ENCODE data around the gene FLT4. TPM values are rescaled to one million over a fixed set of nuclear protein-coding genes. Genes with fewer than 3 reads are reported as not detected.

The FLT4 gene
- total RNA-seq, 1 donor from 2014 or later, result 0.51 TPM

GRCh38 chr5:180637962-180638680 is 11.3 kb downstream of the FLT4 start:
- no peaks in the 10 kb centered on the region for H3K27me3 Mint-ChIP-seq (ENCODE audit: unreplicated experiment)
- H3K4me1 Mint-ChIP-seq (ENCODE audit: unreplicated experiment), result no peaks in the 10 kb centered on the region
- no peak overlapping the region for H3K27ac Mint-ChIP-seq (ENCODE audit: unreplicated experiment)
- no peak for DNase-seq (ENCODE audit: extremely low spot score, unreplicated experiment)
- no peaks in the 10 kb centered on the region for H3K36me3 Mint-ChIP-seq (ENCODE audit: unreplicated experiment)
- no peaks in the 10 kb centered on the region for H3K9me3 Mint-ChIP-seq (ENCODE audit: unreplicated experiment)
- H3K4me3 Mint-ChIP-seq (ENCODE audit: unreplicated experiment), result no peak overlapping the region
- TF ChIP-seq, protein P1, sequence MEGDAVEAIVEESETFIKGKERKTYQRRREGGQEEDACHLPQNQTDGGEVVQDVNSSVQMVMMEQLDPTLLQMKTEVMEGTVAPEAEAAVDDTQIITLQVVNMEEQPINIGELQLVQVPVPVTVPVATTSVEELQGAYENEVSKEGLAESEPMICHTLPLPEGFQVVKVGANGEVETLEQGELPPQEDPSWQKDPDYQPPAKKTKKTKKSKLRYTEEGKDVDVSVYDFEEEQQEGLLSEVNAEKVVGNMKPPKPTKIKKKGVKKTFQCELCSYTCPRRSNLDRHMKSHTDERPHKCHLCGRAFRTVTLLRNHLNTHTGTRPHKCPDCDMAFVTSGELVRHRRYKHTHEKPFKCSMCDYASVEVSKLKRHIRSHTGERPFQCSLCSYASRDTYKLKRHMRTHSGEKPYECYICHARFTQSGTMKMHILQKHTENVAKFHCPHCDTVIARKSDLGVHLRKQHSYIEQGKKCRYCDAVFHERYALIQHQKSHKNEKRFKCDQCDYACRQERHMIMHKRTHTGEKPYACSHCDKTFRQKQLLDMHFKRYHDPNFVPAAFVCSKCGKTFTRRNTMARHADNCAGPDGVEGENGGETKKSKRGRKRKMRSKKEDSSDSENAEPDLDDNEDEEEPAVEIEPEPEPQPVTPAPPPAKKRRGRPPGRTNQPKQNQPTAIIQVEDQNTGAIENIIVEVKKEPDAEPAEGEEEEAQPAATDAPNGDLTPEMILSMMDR (IDR thresholded peaks at IDR 0.05), result no peak

DNA sequence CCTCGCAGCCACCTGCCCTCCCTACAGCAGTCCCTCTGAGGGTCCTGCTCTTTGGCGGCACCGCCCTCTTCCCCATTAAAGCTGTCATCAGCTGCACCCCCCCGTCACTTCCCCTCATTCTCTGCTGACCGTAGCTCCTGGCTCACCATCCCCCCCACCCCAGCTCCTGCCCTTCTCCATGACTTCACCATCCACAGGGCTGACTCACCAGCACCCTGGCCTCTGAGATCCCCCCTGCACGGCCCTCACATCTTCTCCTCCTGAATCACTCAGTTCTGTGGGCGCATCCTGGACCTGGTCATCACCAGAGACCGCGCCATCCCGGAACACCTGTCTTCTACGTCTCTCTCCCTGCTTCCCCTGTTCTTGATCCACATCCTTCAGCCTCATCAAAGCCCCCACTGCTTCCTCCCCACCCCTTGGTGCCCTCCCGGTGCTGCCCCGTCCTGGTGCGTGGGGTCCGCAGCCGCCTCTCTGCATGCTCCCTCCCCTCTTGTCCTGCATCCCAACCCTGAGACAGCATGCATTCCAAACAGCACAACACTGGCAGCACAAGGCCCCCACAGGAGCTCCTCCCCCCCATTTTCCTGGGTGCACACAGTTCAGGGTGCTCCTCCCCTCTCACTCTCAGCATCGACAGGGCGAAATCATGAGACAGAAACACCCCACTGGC is 12.9 kb downstream of the FLT4 start:
- Mint-ChIP-seq H3K36me3 (ENCODE audit: unreplicated experiment) (no peaks in the 10 kb centered on the region), H3K27ac (ENCODE audit: unreplicated experiment) (no peak overlapping the region), H3K4me3 (ENCODE audit: unreplicated experiment) (no peak overlapping the region), H3K27me3 (ENCODE audit: unreplicated experiment) (no peaks in the 10 kb centered on the region), H3K4me1 (ENCODE audit: unreplicated experiment) (no peaks in the 10 kb centered on the region), H3K9me3 (ENCODE audit: unreplicated experiment) (no peaks in the 10 kb centered on the region)
- TF ChIP-seq, protein P1 (IDR thresholded peaks at IDR 0.05), result no peak
- no peak for DNase-seq (ENCODE audit: extremely low spot score, unreplicated experiment)

DNA sequence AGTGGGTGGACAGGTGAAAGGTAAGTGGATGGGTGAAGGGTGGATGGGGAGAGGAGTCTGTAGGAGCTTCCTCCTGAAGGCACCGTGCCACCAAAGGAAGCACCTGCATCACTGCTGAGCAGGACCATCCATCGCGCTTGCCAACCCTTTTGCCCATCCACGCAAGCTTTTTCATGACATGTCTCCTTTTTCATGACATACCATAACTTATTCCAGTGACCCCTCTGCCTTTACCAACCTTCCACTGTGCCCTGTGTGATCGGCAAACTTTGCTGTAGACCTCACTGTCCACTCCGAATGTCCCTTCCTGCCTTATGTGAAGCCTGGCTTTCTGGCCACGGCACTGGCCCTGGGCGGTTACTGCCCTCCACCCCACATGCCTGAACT is 13.4 kb downstream of the FLT4 start:
- H3K4me1 Mint-ChIP-seq (ENCODE audit: unreplicated experiment), result no peaks in the 10 kb centered on the region
- TF ChIP-seq, protein P1 (IDR thresholded peaks at IDR 0.05), result no peak
- no peak overlapping the region for H3K4me3 Mint-ChIP-seq (ENCODE audit: unreplicated experiment)
- no peak overlapping the region for H3K27ac Mint-ChIP-seq (ENCODE audit: unreplicated experiment)
- no peak for DNase-seq (ENCODE audit: extremely low spot score, unreplicated experiment)
- H3K36me3 Mint-ChIP-seq (ENCODE audit: unreplicated experiment), result no peaks in the 10 kb centered on the region
- H3K27me3 Mint-ChIP-seq (ENCODE audit: unreplicated experiment), result no peaks in the 10 kb centered on the region
- H3K9me3 Mint-ChIP-seq (ENCODE audit: unreplicated experiment), result no peaks in the 10 kb centered on the region

DNA sequence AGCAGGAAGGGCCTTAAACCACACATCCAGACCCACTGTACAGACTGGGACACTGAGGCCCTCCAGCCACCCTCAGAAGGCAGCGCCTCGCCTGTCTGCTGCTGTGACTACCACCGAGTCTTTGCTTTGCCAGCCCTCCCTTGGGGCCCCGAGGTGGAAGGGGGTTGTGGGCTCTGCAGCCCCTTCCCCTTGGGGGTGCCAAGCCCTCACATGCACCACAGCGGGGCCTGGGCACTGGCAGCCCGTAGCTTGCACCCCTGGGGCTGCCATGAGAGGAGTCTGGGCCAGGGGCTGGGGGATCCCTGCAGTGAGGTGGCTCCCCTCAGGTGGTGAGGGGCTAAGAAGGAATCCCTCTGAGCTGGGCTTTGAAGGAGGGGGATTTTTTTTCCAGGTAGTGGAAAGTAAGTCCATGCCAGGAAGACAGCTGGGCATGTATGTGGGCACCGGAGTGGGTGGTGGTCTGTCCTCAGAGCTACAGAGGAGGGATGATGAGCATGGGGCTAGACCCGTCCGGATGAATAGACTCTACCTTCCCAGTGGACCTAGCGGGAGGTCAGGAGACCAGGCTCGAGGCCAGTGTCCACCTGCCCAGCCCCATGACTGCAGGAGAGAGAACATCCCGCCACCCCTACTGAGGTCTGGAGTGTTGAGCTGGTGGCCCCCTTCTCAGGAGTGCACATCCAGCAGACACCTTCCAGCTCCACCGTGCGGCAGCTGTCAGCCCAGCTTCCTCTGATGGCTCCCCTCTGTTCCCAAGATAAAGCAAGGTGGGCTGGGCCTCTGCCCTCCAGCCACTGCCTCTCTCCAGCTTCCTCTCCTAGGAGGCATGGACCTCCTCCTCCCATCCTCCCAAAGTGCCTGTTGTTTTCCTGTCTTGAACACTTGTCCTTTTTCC is 15.9 kb downstream of the FLT4 start:
- no peaks in the 10 kb centered on the region for H3K36me3 Mint-ChIP-seq (ENCODE audit: unreplicated experiment)
- no peak overlapping the region for H3K4me3 Mint-ChIP-seq (ENCODE audit: unreplicated experiment)
- H3K9me3 Mint-ChIP-seq (ENCODE audit: unreplicated experiment), result no peaks in the 10 kb centered on the region
- H3K27ac Mint-ChIP-seq (ENCODE audit: unreplicated experiment), result no peak overlapping the region
- TF ChIP-seq, protein P1 (IDR thresholded peaks at IDR 0.05), result no peak
- DNase-seq (ENCODE audit: extremely low spot score, unreplicated experiment), result no peak
- H3K27me3 Mint-ChIP-seq (ENCODE audit: unreplicated experiment), result no peaks in the 10 kb centered on the region
- H3K4me1 Mint-ChIP-seq (ENCODE audit: unreplicated experiment), result no peaks in the 10 kb centered on the region

DNA sequence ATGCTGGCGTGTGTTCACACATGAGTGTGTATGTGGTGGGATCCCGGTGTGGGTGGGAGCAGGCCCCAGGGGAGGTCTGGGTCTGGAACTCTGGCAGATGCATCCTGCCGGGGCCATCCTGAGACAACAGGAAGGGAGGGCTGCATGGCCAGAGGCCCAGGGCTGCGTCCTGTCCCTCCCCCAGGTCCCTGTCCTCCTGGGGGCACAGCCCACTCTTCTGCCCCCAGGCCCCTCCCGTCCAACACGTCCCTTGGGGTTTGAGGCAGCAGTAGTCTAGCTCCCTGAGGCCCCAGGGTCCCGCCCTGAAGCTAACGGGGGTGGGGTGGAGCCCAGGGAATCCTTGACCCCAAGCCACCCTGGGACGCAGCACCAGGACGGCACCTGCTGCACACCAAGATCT is 16.6 kb downstream of the FLT4 start:
- H3K36me3 Mint-ChIP-seq (ENCODE audit: unreplicated experiment), result no peaks in the 10 kb centered on the region
- TF ChIP-seq, protein P1 (IDR thresholded peaks at IDR 0.05), result no peak
- H3K27me3 Mint-ChIP-seq (ENCODE audit: unreplicated experiment), result no peaks in the 10 kb centered on the region
- no peak for DNase-seq (ENCODE audit: extremely low spot score, unreplicated experiment)
- H3K27ac Mint-ChIP-seq (ENCODE audit: unreplicated experiment), result no peak overlapping the region
- H3K9me3 Mint-ChIP-seq (ENCODE audit: unreplicated experiment), result no peaks in the 10 kb centered on the region
- H3K4me1 Mint-ChIP-seq (ENCODE audit: unreplicated experiment), result no peaks in the 10 kb centered on the region
- H3K4me3 Mint-ChIP-seq (ENCODE audit: unreplicated experiment), result no peak overlapping the region

All from osteocyte (in vitro differentiated cells).